ENCODE results near the gene AQP2.

The AQP2 gene

DNA sequence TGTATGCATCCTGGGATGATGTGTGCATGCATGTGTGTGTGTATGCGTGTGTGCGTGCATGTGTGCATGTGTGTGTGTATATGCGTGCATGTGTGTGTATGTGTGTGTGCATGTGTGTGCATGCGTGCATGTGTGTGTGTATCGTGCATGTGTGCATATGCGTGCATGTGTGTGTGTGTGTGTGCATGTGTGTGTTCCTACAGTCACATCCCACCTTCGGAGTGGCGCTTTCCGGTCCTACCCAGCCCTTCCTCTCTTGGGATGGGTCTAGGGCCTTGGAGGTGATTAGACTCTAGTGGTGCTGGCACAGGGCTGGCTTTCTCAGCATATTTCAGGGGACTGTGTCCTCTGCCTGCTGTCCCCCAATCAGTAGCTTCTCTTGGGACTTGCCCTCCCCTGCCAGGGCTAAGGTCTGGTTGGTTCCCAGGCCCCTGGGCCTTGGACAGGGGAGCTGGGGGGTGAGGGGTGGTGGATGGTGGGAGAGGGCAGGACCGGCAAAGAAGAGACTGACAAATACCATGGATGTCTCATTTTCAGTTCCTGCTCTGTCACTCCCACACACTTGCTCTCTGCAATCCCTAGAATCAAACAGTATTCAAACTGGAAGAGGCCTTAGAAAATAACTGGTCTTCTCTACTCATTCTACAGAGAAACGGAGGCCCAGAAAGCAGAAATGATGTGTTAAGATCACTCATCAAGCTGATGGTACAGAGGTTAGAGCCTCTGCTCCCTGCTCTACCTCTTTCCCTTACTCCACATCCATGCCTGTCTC, 24.9 kb upstream of the AQP2 start:
- TF ChIP-seq, protein P1, sequence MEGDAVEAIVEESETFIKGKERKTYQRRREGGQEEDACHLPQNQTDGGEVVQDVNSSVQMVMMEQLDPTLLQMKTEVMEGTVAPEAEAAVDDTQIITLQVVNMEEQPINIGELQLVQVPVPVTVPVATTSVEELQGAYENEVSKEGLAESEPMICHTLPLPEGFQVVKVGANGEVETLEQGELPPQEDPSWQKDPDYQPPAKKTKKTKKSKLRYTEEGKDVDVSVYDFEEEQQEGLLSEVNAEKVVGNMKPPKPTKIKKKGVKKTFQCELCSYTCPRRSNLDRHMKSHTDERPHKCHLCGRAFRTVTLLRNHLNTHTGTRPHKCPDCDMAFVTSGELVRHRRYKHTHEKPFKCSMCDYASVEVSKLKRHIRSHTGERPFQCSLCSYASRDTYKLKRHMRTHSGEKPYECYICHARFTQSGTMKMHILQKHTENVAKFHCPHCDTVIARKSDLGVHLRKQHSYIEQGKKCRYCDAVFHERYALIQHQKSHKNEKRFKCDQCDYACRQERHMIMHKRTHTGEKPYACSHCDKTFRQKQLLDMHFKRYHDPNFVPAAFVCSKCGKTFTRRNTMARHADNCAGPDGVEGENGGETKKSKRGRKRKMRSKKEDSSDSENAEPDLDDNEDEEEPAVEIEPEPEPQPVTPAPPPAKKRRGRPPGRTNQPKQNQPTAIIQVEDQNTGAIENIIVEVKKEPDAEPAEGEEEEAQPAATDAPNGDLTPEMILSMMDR (IDR thresholded peaks at IDR 0.05; ENCODE audit: insufficient read depth, low read length, poor library complexity, severe bottlenecking) = no peak
- no peaks in the 10 kb centered on the region; the same call in 1 of the 2 replicates for H3K27me3 ChIP-seq (replicated peaks; ENCODE audit: control insufficient read depth, insufficient read depth, low read length)
- DNase-seq (ENCODE audit: extremely low read depth, insufficient read length) = no peak
- no peak overlapping the region for H3K4me3 ChIP-seq (replicated peaks; ENCODE audit: low read depth, low read length)
- H3K36me3 ChIP-seq (ENCODE audit: control insufficient read depth, insufficient read depth, low read length) = no peaks in the 10 kb centered on the region

DNA sequence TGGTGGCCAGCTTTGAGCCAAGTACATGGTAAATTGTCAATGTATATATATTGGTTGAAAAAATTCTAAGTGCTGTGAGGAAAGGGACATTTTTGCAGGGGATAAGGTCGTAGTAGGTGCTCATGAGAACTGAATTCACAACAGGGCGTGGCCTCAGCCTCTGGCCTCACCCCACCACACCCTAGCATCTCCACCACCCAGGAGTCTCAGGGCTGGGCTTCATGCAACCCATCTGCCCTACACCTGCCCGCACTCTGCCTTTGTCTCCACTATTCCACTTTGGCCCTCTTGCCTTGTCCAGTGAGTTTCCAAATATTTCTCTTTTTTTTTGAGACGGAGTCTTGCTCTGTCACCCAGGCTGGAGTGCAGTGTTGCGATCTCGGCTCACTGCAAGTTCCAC, 22.1 kb upstream of the AQP2 start:
- Histone ChIP-seq H3K36me3 (ENCODE audit: control insufficient read depth, insufficient read depth, low read length) (no peaks in the 10 kb centered on the region), H3K4me3 (replicated peaks; ENCODE audit: low read depth, low read length) (no peak overlapping the region), H3K27me3 (replicated peaks; ENCODE audit: control insufficient read depth, insufficient read depth, low read length) (no peaks in the 10 kb centered on the region)
- no peak for DNase-seq (ENCODE audit: extremely low read depth, insufficient read length)
- TF ChIP-seq, protein P1 (IDR thresholded peaks at IDR 0.05; ENCODE audit: insufficient read depth, low read length, poor library complexity, severe bottlenecking) = no peak

DNA sequence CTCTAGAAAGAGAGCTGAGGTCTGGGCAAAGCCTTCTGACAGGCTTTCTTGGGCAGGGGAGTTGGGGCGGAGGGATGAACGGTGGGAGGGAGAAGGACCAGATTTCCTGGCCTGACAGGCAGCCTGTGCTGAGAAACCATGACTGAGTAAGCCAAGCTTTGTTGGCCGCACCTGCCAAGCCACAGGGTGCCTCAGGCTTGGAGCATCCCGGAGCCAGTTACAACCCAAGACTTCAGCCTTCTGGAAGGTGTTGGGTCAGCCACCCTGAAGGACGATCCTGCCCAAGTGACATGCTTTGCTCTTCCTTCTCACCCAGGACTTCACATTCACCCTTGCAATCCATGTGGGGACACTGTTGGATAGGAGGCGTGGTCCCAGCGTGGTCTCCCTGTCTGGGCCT, 21.0 kb upstream of the AQP2 start:
- Histone ChIP-seq H3K27me3 (replicated peaks; ENCODE audit: control insufficient read depth, insufficient read depth, low read length) (no peaks in the 10 kb centered on the region), H3K36me3 (ENCODE audit: control insufficient read depth, insufficient read depth, low read length) (no peaks in the 10 kb centered on the region), H3K4me3 (replicated peaks; ENCODE audit: low read depth, low read length) (no peak overlapping the region)
- DNase-seq (ENCODE audit: extremely low read depth, insufficient read length) = no peak
- TF ChIP-seq, protein P1 (IDR thresholded peaks at IDR 0.05; ENCODE audit: insufficient read depth, low read length, poor library complexity, severe bottlenecking) = no peak

DNA sequence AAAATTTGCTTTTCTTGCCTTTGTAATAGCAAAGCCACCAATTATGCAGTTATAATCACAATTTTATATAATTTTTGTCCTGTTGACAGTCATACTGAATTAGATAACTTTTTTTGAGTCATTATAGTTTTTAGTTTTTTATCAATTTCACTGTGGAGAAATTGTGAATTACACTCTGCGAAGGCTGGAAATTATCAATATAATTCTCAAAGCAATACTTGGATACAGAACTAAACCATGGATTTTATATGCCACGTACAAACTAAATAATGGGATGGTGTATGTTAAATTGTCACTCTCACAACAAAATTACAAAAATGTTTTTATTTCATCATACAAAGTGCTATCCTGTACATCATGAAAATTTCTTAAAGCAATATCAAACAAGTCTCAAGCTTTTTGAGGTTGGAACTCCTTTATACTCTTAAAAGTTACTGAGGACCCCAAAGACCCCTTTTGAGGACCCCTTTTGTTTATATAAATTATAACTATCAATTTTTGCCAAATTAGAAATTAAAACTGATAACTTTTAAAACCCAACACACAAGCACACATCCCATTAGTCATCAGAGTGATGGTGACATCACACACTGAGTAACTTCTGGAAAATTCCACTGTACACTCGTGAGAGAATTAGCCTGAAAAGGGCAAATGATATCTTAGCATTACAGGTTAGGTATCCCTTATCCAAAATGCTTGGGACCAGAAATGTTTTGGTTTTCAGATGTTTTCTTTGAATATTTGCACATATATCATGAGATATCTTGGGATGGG, 19.8 kb upstream of the AQP2 start:
- Histone ChIP-seq H3K27me3 (replicated peaks; ENCODE audit: control insufficient read depth, insufficient read depth, low read length) (no peaks in the 10 kb centered on the region), H3K36me3 (ENCODE audit: control insufficient read depth, insufficient read depth, low read length) (no peaks in the 10 kb centered on the region), H3K4me3 (replicated peaks; ENCODE audit: low read depth, low read length) (no peak overlapping the region)
- TF ChIP-seq, protein P1 (IDR thresholded peaks at IDR 0.05; ENCODE audit: insufficient read depth, low read length, poor library complexity, severe bottlenecking) = no peak
- no peak for DNase-seq (ENCODE audit: extremely low read depth, insufficient read length)

DNA sequence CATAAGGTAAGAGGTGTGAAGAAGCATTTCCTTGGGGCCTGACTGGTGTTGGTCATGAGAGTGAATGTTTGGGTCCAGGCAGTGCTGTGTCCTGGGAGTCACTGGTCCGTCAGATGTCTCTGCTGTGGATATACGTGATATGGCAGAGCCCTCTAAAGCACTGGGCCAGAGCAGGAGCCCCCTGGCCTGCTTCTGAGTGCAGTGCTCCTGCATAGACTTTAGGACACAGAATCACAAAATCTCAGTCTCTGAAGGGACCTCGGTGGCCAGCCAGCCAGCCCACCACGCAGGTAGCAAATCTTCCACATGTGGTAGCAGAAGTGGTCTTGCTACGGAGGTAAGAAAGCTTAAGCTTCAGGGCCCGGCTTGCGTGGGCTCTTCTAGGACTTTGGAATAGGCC, 18.5 kb upstream of the AQP2 start:
- Histone ChIP-seq H3K27me3 (replicated peaks; ENCODE audit: control insufficient read depth, insufficient read depth, low read length) (no peaks in the 10 kb centered on the region), H3K4me3 (replicated peaks; ENCODE audit: low read depth, low read length) (no peak overlapping the region), H3K36me3 (ENCODE audit: control insufficient read depth, insufficient read depth, low read length) (no peaks in the 10 kb centered on the region)
- TF ChIP-seq, protein P1 (IDR thresholded peaks at IDR 0.05; ENCODE audit: insufficient read depth, low read length, poor library complexity, severe bottlenecking) = no peak
- DNase-seq (ENCODE audit: extremely low read depth, insufficient read length) = no peak

Measured in GM06990 (cell line).